ENCODE measurements around the gene FBXW8.

Gene FBXW8

DNA sequence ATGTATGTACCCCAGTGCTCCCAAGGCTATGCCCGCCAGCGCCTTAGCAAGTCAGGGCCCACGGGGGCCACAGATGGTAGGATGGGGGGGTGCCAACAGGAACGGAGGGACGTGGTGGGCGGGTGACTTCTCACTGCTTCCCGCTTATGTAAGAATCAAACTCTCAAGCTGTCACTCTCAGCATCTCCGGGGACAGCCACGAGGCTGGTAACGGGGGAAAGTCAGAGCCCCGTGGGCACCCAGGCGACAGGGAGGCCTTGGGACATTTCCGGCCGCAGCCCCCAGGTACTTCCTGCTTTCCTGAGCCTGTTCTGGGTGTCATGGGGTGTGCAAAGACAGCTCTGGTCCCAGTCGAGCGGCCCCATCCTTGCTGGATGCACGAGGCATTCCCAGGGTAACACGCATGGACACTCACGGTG lies 129.2 kb downstream of the FBXW8 start:
- no peak for TF ChIP-seq CTCF (IDR thresholded peaks at IDR 0.05; ENCODE audit: low read depth, low read length, missing control alignments)
- no peak overlapping the region for H3K4me3 ChIP-seq (replicated peaks; ENCODE audit: low read depth, low read length)
- no peak for DNase-seq (ENCODE audit: extremely low read depth, low read depth)

DNA sequence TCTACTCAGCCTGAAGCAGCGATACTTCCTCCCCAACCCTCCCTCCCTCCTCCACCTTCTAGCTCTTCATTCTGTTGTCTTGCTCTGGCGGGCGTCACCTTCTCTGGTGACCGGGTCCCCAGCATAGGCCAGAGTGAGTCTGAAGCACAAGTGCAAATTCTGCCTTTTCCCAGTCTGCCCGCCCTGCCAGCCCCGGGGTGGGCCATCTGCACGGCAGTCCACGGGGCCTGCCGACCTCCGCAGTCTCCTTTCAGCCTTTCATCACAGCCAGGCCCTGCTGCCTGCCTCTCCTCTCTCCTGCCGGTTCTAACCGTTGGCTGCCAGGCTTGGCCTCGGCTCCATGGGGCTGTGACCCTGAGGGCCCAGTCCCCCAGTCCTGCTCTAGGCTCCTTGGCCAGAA lies 129.7 kb downstream of the FBXW8 start:
- H3K4me3 ChIP-seq (replicated peaks; ENCODE audit: low read depth, low read length): no peak overlapping the region
- no peak for DNase-seq (ENCODE audit: extremely low read depth, low read depth)
- no peak for TF ChIP-seq CTCF (IDR thresholded peaks at IDR 0.05; ENCODE audit: low read depth, low read length, missing control alignments)

- no peak for TF ChIP-seq CTCF (IDR thresholded peaks at IDR 0.05; ENCODE audit: low read depth, low read length, missing control alignments)
- DNase-seq (ENCODE audit: extremely low read depth, low read depth): no peak
- H3K4me3 ChIP-seq (replicated peaks; ENCODE audit: low read depth, low read length): no peak overlapping the region
Observed at GRCh38 chr12:117041798-117042170, 131.0 kb downstream of the FBXW8 start.

GRCh38 chr12:117042171-117042842 lies 131.6 kb downstream of the FBXW8 start:
- no peak overlapping the region for H3K4me3 ChIP-seq (replicated peaks; ENCODE audit: low read depth, low read length)
- no peak for TF ChIP-seq CTCF (IDR thresholded peaks at IDR 0.05; ENCODE audit: low read depth, low read length, missing control alignments)
- no peak for DNase-seq (ENCODE audit: extremely low read depth, low read depth)

DNA sequence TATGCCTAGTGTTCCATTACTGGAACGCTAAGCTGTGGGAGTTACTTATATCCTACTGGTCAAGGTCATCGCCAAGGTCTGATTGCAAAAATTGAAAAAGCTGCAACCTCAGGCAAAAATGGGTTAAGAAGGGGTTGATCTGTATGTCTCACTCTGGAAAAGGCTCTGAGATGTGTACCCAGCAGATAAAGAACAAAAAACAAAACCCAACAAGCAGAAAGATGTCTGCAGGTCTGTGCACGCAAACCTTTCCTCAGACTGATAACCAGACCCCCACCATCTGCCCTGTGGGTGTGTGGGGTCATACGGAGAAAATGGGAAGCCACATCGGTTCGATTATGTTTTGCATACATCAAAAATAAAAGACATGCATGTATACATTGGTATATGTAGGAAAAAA lies 132.1 kb downstream of the FBXW8 start:
- TF ChIP-seq CTCF (IDR thresholded peaks at IDR 0.05; ENCODE audit: low read depth, low read length, missing control alignments): no peak
- no peak for DNase-seq (ENCODE audit: extremely low read depth, low read depth)
- no peak overlapping the region for H3K4me3 ChIP-seq (replicated peaks; ENCODE audit: low read depth, low read length)

DNA sequence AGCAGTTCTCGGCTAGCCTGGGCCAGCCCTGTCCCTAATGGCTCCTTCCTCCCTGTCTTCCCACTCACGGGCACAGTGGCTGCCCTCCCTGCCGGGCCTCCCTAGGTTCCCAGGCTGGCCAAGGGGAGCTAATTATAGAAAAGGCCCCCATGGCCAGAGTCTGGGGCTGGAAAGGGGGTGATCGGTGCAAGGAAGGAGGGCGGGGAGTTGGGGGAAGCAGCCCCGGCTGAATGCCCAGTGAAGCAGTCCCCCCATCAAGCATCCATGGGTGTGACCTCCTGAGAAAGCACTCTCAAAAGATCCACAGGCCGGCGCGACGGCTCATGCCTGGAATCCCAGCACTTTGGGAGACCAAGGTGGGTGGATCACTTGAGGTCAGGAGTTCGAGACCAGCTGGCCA lies 133.6 kb downstream of the FBXW8 start:
- no peak for TF ChIP-seq CTCF (IDR thresholded peaks at IDR 0.05; ENCODE audit: low read depth, low read length, missing control alignments)

GRCh38 chr12:117044790-117045159 lies 134.0 kb downstream of the FBXW8 start:
- no peak for TF ChIP-seq CTCF (IDR thresholded peaks at IDR 0.05; ENCODE audit: low read depth, low read length, missing control alignments)
- DNase-seq (ENCODE audit: extremely low read depth, low read depth): no peak

More for the DNA sequence above, 133.6 kb downstream of the FBXW8 start:
- DNase-seq (ENCODE audit: extremely low read depth, low read depth): no peak
- no peak overlapping the region for H3K4me3 ChIP-seq (replicated peaks; ENCODE audit: low read depth, low read length)

More at GRCh38 chr12:117044790-117045159, 134.0 kb downstream of the FBXW8 start:
- no peak overlapping the region for H3K4me3 ChIP-seq (replicated peaks; ENCODE audit: low read depth, low read length)
